ENCODE measurements around the gene RAB9A.

RAB9A gene

DNA sequence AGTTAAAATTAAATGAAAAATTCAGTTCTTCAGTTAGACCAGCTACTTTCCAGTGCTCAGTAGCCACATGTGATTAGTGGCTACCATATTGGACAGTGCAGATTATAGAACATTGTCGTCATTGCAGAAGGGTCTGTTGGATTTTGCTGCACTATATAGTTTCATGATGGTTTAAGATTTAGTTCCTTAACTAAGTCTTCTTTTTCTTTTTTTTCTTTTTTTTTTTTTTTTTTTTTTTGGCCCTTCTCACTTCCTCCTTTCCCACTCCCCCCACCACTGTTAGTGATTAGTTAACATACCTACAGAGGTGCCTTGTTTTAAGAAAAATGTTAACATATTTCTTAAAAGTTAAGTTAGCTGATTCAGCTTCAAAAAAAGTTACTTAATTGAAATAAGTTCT lies 9.0 kb downstream of the RAB9A start:
- no peak overlapping the region for H3K4me2 ChIP-seq (ENCODE audit: low read length)
- H3K4me3 ChIP-seq (ENCODE audit: low read depth, low read length): no peak overlapping the region
- DNase-seq: no peak
- no peak overlapping the region for H3K23ac ChIP-seq (ENCODE audit: low read length)
- H3K14ac ChIP-seq (ENCODE audit: low read length): no peak overlapping the region
- no peak overlapping the region for H2AFZ ChIP-seq (ENCODE audit: insufficient read depth, low read length, poor library complexity)
- peaks cover 3% of the 10 kb centered on the region in 2 experiments for H3K36me3 ChIP-seq (ENCODE audit: control insufficient read depth in 1 of 2, insufficient read depth in 2 of 2, low read length in 2 of 2)
- H2AK5ac ChIP-seq (ENCODE audit: low read length): no peak overlapping the region
- H3K9me3 ChIP-seq (ENCODE audit: insufficient read depth, low read depth, low read length): no peaks in the 10 kb centered on the region
- H3K27ac ChIP-seq (ENCODE audit: low read depth, low read length): no peak overlapping the region
- H4K12ac ChIP-seq (ENCODE audit: low read depth, low read length): no peak overlapping the region
- no peak overlapping the region for H2BK12ac ChIP-seq (ENCODE audit: low read length)
- peaks cover 9% of the 10 kb centered on the region for H3K79me2 ChIP-seq (ENCODE audit: control insufficient read depth, insufficient read depth, low read length, poor library complexity)
- no CpG with 5 or more reads among the region's 1 CpG for WGBS (ENCODE audit: extremely low coverage, insufficient coverage, insufficient read length)
- H3K4ac ChIP-seq (ENCODE audit: low read depth, low read length): no peak overlapping the region
- no peak overlapping the region for H4K91ac ChIP-seq (ENCODE audit: low read depth, low read length)
- no peak overlapping the region for H3K9ac ChIP-seq (ENCODE audit: low read length)
- H2BK5ac ChIP-seq (ENCODE audit: low read depth, low read length, poor library complexity): no peak overlapping the region
- H2BK120ac ChIP-seq (ENCODE audit: insufficient read depth, low read length, poor library complexity): no peak overlapping the region
- no peak overlapping the region for H3K18ac ChIP-seq (ENCODE audit: low read length)
- no peak overlapping the region for H4K8ac ChIP-seq (ENCODE audit: low read depth, low read length)
- H3K27me3 ChIP-seq (ENCODE audit: insufficient read depth, low read length): no peaks in the 10 kb centered on the region
- no peaks in the 10 kb centered on the region for H3K79me1 ChIP-seq (ENCODE audit: low read length)
- H3K4me1 ChIP-seq (ENCODE audit: control insufficient read depth in 1 of 2, insufficient read depth in 2 of 2, low read length in 2 of 2): peaks cover 7 to 8% of the 10 kb centered on the region in 2 experiments

DNA sequence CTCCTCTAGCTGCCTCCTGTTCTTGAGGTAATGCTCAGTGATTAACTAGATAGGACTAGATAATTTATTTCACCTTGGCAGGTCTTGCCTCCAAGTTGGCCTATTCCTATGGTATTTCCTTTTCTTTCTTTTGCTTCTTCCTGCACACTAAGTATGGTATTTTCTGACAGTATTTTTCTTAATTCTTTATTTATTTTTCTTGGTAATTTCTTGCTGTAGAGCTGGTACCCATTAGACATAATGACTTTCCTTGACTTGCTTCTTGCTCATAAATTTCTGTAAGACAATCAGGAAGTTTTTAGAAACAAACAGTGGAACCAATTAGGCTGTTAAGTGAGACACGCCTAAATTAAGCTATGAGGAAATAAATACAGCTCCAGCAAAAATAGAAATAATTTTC lies 9.5 kb downstream of the RAB9A start:
- no peak overlapping the region for H2BK120ac ChIP-seq (ENCODE audit: insufficient read depth, low read length, poor library complexity)
- no peak overlapping the region for H3K18ac ChIP-seq (ENCODE audit: low read length)

DNA sequence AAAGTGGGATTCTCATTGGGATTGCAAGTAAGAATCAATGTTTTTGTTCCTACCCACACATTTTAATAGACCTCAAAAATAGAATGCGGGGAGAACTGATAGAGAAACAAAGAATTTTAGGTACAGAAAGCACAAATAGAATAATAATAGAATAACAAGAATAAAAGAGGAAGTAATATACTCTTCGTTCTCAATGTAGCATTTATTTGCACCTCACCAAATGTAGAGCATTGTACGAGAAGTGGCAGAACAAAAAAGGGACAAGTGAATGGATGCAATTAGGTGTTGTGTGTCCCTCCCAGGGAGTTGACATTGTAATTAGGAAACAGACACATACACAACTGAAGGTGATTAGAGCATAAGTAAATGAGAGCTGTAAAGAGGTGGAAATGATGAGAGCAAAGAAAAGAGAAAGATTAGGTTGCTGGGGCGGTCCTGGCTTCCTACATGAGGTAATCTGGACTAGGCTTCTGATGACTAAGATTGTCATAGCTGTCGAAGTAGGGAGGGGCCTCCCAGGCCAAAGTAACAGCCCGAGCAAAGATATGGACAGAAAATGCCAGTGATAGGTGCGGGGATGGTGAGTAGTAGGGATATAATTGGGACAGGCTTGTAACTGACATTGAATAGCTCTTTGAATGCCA lies 10.4 kb downstream of the RAB9A start:
- no peaks in the 10 kb centered on the region for H3K27me3 ChIP-seq (ENCODE audit: insufficient read depth, low read length)
- no peak overlapping the region for H3K27ac ChIP-seq (ENCODE audit: low read depth, low read length)
- H3K4me1 ChIP-seq (ENCODE audit: control insufficient read depth in 1 of 2, insufficient read depth in 2 of 2, low read length in 2 of 2): peaks cover 7% of the 10 kb centered on the region in 2 experiments
- no peak overlapping the region for H3K14ac ChIP-seq (ENCODE audit: low read length)
- no peak overlapping the region for H3K4me3 ChIP-seq (ENCODE audit: low read depth, low read length)
- no peak overlapping the region for H4K12ac ChIP-seq (ENCODE audit: low read depth, low read length)
- no peak overlapping the region for H3K4me2 ChIP-seq (ENCODE audit: low read length)
- no peak overlapping the region for H3K4ac ChIP-seq (ENCODE audit: low read depth, low read length)
- H2BK12ac ChIP-seq (ENCODE audit: low read length): no peak overlapping the region
- WGBS (ENCODE audit: extremely low coverage, insufficient coverage, insufficient read length): no CpG with 5 or more reads among the region's 7 CpGs
- H2AFZ ChIP-seq (ENCODE audit: insufficient read depth, low read length, poor library complexity): no peak overlapping the region
- H2BK5ac ChIP-seq (ENCODE audit: low read depth, low read length, poor library complexity): no peak overlapping the region
- H2BK120ac ChIP-seq (ENCODE audit: insufficient read depth, low read length, poor library complexity): no peak overlapping the region
- peaks cover 9% of the 10 kb centered on the region for H3K79me2 ChIP-seq (ENCODE audit: control insufficient read depth, insufficient read depth, low read length, poor library complexity)
- H3K18ac ChIP-seq (ENCODE audit: low read length): no peak overlapping the region
- H4K8ac ChIP-seq (ENCODE audit: low read depth, low read length): no peak overlapping the region
- H2AK5ac ChIP-seq (ENCODE audit: low read length): no peak overlapping the region
- no peaks in the 10 kb centered on the region for H3K79me1 ChIP-seq (ENCODE audit: low read length)
- peaks cover 3 to 6% of the 10 kb centered on the region in 2 experiments for H3K36me3 ChIP-seq (ENCODE audit: control insufficient read depth in 1 of 2, insufficient read depth in 2 of 2, low read length in 2 of 2)
- no peaks in the 10 kb centered on the region for H3K9me3 ChIP-seq (ENCODE audit: insufficient read depth, low read depth, low read length)
- no peak overlapping the region for H3K23ac ChIP-seq (ENCODE audit: low read length)
- DNase-seq: peak; percentile 27 to 42
- no peak overlapping the region for H3K9ac ChIP-seq (ENCODE audit: low read length)
- no peak overlapping the region for H4K91ac ChIP-seq (ENCODE audit: low read depth, low read length)

More for the DNA sequence above, 9.5 kb downstream of the RAB9A start:
- peaks cover 7% of the 10 kb centered on the region in 2 experiments for H3K4me1 ChIP-seq (ENCODE audit: control insufficient read depth in 1 of 2, insufficient read depth in 2 of 2, low read length in 2 of 2)
- no peak overlapping the region for H3K4me3 ChIP-seq (ENCODE audit: low read depth, low read length)
- no CpG with 5 or more reads among the region's 1 CpG for WGBS (ENCODE audit: extremely low coverage, insufficient coverage, insufficient read length)
- DNase-seq: no peak
- H4K8ac ChIP-seq (ENCODE audit: low read depth, low read length): no peak overlapping the region
- H3K4me2 ChIP-seq (ENCODE audit: low read length): no peak overlapping the region
- no peaks in the 10 kb centered on the region for H3K9me3 ChIP-seq (ENCODE audit: insufficient read depth, low read depth, low read length)
- no peak overlapping the region for H2BK12ac ChIP-seq (ENCODE audit: low read length)
- no peaks in the 10 kb centered on the region for H3K27me3 ChIP-seq (ENCODE audit: insufficient read depth, low read length)
- H2AFZ ChIP-seq (ENCODE audit: insufficient read depth, low read length, poor library complexity): no peak overlapping the region
- no peak overlapping the region for H3K23ac ChIP-seq (ENCODE audit: low read length)
- no peak overlapping the region for H3K4ac ChIP-seq (ENCODE audit: low read depth, low read length)
- no peak overlapping the region for H3K14ac ChIP-seq (ENCODE audit: low read length)
- peaks cover 9% of the 10 kb centered on the region for H3K79me2 ChIP-seq (ENCODE audit: control insufficient read depth, insufficient read depth, low read length, poor library complexity)
- H2BK5ac ChIP-seq (ENCODE audit: low read depth, low read length, poor library complexity): no peak overlapping the region
- no peaks in the 10 kb centered on the region for H3K79me1 ChIP-seq (ENCODE audit: low read length)
- no peak overlapping the region for H3K27ac ChIP-seq (ENCODE audit: low read depth, low read length)
- no peak overlapping the region for H3K9ac ChIP-seq (ENCODE audit: low read length)
- no peak overlapping the region for H4K12ac ChIP-seq (ENCODE audit: low read depth, low read length)
- peaks cover 3% of the 10 kb centered on the region in 2 experiments for H3K36me3 ChIP-seq (ENCODE audit: control insufficient read depth in 1 of 2, insufficient read depth in 2 of 2, low read length in 2 of 2)
- H4K91ac ChIP-seq (ENCODE audit: low read depth, low read length): no peak overlapping the region
- H2AK5ac ChIP-seq (ENCODE audit: low read length): no peak overlapping the region

DNA sequence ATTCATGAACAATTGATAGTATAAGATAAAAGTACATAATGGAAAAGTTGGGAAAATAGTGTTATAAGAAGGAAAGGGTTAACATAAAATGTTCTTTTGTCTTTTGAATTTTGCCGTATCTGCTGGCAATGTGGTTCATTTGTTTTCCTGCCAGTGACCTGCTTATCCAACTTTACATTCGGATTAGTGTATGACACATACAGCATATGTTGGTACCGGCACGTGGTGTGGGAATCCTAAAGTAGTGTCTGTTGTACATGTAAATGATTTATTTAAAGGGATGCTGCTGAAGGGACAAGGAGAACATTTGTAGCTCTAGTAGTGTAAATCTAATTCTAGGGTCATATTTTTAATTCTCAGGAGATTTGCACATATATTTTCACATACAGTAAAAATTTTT lies 11.5 kb downstream of the RAB9A start:
- Histone ChIP-seq H3K9me3 (ENCODE audit: insufficient read depth, low read depth, low read length) (no peaks in the 10 kb centered on the region), H3K9ac (ENCODE audit: low read length) (no peak overlapping the region), H2BK120ac (ENCODE audit: insufficient read depth, low read length, poor library complexity) (no peak overlapping the region), H2BK12ac (ENCODE audit: low read length) (no peak overlapping the region), H3K18ac (ENCODE audit: low read length) (no peak overlapping the region), H3K4me3 (ENCODE audit: low read depth, low read length) (no peak overlapping the region), H2BK5ac (ENCODE audit: low read depth, low read length, poor library complexity) (no peak overlapping the region), H3K4me2 (ENCODE audit: low read length) (no peak overlapping the region), H3K27ac (ENCODE audit: low read depth, low read length) (no peak overlapping the region), H3K36me3 (ENCODE audit: control insufficient read depth in 1 of 2, insufficient read depth in 2 of 2, low read length in 2 of 2) (peaks cover 0 to 6% of the 10 kb centered on the region in 2 experiments), H3K23ac (ENCODE audit: low read length) (no peak overlapping the region), H3K79me2 (ENCODE audit: control insufficient read depth, insufficient read depth, low read length, poor library complexity) (peaks cover 5% of the 10 kb centered on the region), H3K79me1 (ENCODE audit: low read length) (no peaks in the 10 kb centered on the region), H2AFZ (ENCODE audit: insufficient read depth, low read length, poor library complexity) (no peak overlapping the region), H3K14ac (ENCODE audit: low read length) (no peak overlapping the region), H4K91ac (ENCODE audit: low read depth, low read length) (no peak overlapping the region), H3K27me3 (ENCODE audit: insufficient read depth, low read length) (no peaks in the 10 kb centered on the region), H4K8ac (ENCODE audit: low read depth, low read length) (no peak overlapping the region), H2AK5ac (ENCODE audit: low read length) (no peak overlapping the region), H3K4me1 (ENCODE audit: control insufficient read depth in 1 of 2, insufficient read depth in 2 of 2, low read length in 2 of 2) (no peaks in the 10 kb centered on the region), H3K4ac (ENCODE audit: low read depth, low read length) (no peak overlapping the region), H4K12ac (ENCODE audit: low read depth, low read length) (no peak overlapping the region)
- no peak for DNase-seq
- no CpG with 5 or more reads among the region's 4 CpGs for WGBS (ENCODE audit: extremely low coverage, insufficient coverage, insufficient read length)
